ENCODE measurements around the gene ZNF385B. TPM values are rescaled to one million over a fixed set of nuclear protein-coding genes. Genes with fewer than 3 reads are reported as not detected.

ZNF385B gene
- total RNA-seq, 4 donors from 2014 or later = 1.6 to 7.4 (median 3.9) TPM; not detected in 1

DNA sequence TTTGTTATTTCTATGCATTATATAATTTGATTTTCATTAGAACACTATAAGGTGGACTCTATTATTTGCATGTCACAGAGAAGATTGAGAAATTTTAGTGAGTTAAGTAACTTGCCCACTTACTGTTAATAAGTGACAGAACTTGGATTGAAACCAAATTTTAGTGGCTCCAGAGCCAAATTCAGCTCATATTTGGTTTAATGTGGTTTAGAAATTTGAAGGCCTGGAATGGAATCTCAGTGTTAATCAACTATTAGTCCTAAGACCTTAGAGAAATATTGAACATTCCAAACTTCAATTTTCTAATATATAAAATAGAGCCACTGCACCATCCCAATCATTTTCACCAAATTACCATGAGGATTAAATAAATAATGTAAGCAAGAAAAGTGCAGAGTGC lies 281.6 kb downstream of the ZNF385B start:
- Histone ChIP-seq H3K4me3 (no peak overlapping the region), H3K27ac (no peak overlapping the region), H3K9me3 (no peaks in the 10 kb centered on the region), H3K4me1 (peaks cover 0 to 2% (median 0%) of the 10 kb centered on the region in 4 donors), H3K27me3 (no peaks in the 10 kb centered on the region), H3K36me3 (no peaks in the 10 kb centered on the region)
- no peak for DNase-seq
- TF ChIP-seq POLR2A (IDR thresholded peaks at IDR 0.05) = no peak
- TF ChIP-seq, protein P1, sequence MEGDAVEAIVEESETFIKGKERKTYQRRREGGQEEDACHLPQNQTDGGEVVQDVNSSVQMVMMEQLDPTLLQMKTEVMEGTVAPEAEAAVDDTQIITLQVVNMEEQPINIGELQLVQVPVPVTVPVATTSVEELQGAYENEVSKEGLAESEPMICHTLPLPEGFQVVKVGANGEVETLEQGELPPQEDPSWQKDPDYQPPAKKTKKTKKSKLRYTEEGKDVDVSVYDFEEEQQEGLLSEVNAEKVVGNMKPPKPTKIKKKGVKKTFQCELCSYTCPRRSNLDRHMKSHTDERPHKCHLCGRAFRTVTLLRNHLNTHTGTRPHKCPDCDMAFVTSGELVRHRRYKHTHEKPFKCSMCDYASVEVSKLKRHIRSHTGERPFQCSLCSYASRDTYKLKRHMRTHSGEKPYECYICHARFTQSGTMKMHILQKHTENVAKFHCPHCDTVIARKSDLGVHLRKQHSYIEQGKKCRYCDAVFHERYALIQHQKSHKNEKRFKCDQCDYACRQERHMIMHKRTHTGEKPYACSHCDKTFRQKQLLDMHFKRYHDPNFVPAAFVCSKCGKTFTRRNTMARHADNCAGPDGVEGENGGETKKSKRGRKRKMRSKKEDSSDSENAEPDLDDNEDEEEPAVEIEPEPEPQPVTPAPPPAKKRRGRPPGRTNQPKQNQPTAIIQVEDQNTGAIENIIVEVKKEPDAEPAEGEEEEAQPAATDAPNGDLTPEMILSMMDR (IDR thresholded peaks at IDR 0.05) = no peak

DNA sequence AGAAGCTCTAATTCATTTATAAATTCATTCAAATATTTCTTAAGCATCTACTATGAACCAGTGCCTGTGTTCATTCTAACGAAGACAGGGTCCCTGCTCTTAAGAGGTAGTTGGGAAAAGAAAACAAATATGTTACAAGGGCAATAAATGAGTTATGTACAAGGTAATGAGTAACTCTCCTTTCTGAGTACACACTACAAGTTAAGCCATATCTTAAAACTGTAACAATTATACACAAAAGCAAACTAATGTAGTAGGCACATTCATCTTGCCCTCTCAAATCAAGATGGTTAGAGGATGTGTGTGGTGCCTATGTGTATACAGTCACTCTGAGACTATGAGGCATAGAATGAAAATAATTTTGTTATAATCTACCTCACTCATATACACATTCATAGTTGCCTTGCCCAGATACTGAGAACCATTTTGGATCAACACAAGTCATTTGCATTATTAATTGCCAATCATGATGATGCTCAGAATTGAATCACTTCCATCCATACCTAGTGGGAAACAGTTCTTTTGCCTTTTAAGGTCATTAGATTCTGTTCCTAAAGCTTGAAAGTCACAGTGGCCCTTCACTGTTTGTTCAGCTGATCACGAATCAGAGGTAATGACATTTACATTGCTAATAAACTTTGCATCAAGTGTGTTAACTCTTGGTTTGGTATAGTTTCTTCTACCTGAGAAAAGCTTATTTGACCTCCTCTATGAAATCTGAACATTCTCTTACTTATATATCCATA lies 283.1 kb downstream of the ZNF385B start:
- Histone ChIP-seq H3K27me3 (no peaks in the 10 kb centered on the region), H3K4me1 (peaks cover 0 to 10% (median 0%) of the 10 kb centered on the region in 4 donors), H3K9me3 (no peaks in the 10 kb centered on the region), H3K4me3 (no peak overlapping the region), H3K27ac (no peak overlapping the region), H3K36me3 (no peaks in the 10 kb centered on the region)
- TF ChIP-seq POLR2A (IDR thresholded peaks at IDR 0.05) = no peak
- TF ChIP-seq, protein P1 (IDR thresholded peaks at IDR 0.05) = no peak
- no peak for DNase-seq

DNA sequence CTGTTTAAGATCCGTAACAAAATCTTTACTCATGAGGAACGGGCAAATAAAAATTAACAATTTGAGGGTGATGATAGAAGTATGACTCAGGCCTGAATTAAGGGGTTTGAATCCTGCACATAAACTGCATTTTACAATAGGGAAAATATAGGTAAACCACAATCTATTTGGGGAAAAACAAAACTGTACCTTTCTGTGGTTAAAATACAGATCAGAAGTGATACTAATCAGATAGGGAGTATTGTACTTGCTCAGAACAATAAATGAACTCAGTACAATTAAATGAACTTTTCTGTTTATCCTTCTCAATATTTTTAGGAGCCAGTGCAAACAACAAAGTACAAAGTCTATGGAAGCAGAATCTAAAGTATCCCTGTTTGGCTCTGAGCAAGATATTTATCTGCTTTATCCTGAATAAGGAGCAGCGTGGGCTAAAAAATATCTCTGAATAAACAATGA lies 287.3 kb downstream of the ZNF385B start:
- Histone ChIP-seq H3K4me3 (no peak overlapping the region), H3K27me3 (no peaks in the 10 kb centered on the region), H3K27ac (no peak overlapping the region), H3K9me3 (no peaks in the 10 kb centered on the region), H3K4me1 (peaks cover 0 to 10% (median 0%) of the 10 kb centered on the region in 4 donors), H3K36me3 (no peaks in the 10 kb centered on the region)
- DNase-seq = no peak
- no peak for TF ChIP-seq POLR2A (IDR thresholded peaks at IDR 0.05)
- TF ChIP-seq, protein P1 (IDR thresholded peaks at IDR 0.05) = no peak

DNA sequence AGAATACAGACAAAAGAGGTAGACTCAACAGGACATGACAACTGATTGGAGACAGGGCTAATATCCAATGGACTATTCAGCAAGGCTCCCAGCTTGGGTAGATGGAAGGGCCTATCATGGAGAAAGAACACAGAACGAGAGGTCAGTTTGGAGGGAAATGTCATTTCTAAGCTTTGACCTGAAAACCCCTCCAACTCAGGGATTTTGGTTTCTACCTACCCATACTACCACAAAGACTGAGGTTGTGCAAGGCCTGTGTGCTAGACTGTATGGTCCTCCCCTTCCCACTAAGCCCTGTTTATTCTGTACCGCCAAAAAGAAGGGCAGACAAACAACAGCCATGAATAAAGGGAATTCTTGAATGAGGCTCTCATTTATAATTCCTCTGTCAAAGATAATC lies 288.9 kb downstream of the ZNF385B start:
- Histone ChIP-seq H3K27me3 (no peaks in the 10 kb centered on the region), H3K9me3 (no peaks in the 10 kb centered on the region), H3K4me3 (no peak overlapping the region), H3K4me1 (peaks cover 0 to 10% (median 0%) of the 10 kb centered on the region in 4 donors), H3K27ac (no peak overlapping the region), H3K36me3 (no peaks in the 10 kb centered on the region)
- DNase-seq = no peak
- TF ChIP-seq POLR2A (IDR thresholded peaks at IDR 0.05) = no peak
- TF ChIP-seq, protein P1 (IDR thresholded peaks at IDR 0.05) = no peak

DNA sequence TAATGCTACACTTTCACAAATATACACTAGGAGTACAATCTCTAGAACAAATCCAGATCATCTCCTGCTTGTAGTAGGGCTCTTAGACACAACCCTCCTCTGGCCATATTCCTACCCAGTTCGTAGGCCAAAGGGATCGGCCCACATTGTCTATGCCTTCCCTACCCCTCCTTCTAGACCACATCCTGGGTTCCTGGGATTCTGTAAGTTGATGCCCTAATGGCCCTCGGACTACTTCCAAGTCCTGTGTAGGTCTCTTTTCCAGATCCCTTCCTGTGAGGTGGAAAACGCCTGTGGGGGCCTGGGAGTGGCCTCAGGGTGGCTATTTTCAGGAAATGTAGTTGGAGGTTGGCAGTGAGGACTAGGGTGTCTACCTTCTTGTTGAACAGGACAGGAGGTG lies 289.7 kb downstream of the ZNF385B start:
- DNase-seq = no peak
- H3K36me3 ChIP-seq = no peaks in the 10 kb centered on the region
- peaks cover 0 to 10% (median 0%) of the 10 kb centered on the region in 4 donors for H3K4me1 ChIP-seq
- H3K27ac ChIP-seq = no peak overlapping the region
- H3K9me3 ChIP-seq = no peaks in the 10 kb centered on the region
- H3K27me3 ChIP-seq = no peaks in the 10 kb centered on the region
- no peak for TF ChIP-seq POLR2A (IDR thresholded peaks at IDR 0.05)
- TF ChIP-seq, protein P1 (IDR thresholded peaks at IDR 0.05) = no peak
- no peak overlapping the region for H3K4me3 ChIP-seq

Measured in Peyer's patch (tissue), 4 donors.